ENCODE results near the gene NUP43. TPM values are rescaled to one million over a fixed set of nuclear protein-coding genes. Genes with fewer than 3 reads are reported as not detected.
A peak's percentile ranks its signal among the peaks of the same experiment; 100 is the strongest.

The NUP43 gene
- total and polyA plus RNA-seq, 2 of the 13 experiments (the other 11 are each of a cell fraction or from before 2014, with no cell fraction given) = 38.9 to 85.1 TPM

DNA sequence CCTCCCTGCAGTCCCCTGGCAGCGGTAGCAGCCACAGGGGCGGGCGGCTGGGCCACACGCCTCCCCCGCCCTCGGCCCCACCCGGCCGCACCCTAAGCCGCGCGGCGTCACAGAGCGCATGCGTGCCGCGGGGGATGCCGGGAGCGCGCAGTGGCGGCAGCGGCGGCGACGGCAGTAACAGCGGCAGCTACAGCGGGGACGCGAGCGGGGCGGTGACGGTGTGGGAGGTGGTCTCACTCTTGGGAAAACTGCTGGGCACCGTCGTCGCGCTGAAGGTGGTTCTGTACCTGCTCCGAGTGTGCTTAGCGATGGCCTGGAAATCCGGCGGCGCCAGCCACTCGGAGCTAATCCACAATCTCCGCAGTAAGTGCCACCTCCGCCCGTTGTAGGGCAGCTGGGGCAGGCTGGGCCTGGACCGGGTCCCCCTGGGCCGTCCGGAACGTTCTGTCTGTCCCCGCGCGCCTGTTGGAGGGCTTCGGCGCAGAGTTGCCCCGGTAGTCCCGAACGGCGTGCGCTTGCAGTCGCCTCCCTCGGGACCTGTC lies 3.3 kb upstream of the NUP43 start, which contains the start of gene PCMT1 (continued):
- TF ChIP-seq TBL1XR1 (IDR thresholded peaks at IDR 0.05; ENCODE audit: borderline replicate concordance, low read length, partially characterized antibody) (no peak), AGO2 (optimal IDR thresholded peaks at IDR 0.05; ENCODE audit: low read depth, low read length) (peak; percentile 98), AGO1 (IDR thresholded peaks at IDR 0.05; ENCODE audit: low read depth, low read length, poor library complexity, severe bottlenecking) (peak; percentile 60), GATAD2A (CRISPR knock-in tag; IDR thresholded peaks at IDR 0.05) (0 out of 2 replicates have a peak, but pooled peaks have one; percentile 21), ZFY (CRISPR knock-in tag; IDR thresholded peaks at IDR 0.05) (peak; percentile 81), EP300 (IDR thresholded peaks at IDR 0.05; ENCODE audit: low read depth in 2 of 2, low read length in 2 of 2) (no peak), EP300 (CRISPR knock-in tag; IDR thresholded peaks at IDR 0.05; ENCODE audit: borderline replicate concordance) (no peak), HOXA3 (CRISPR knock-in tag; IDR thresholded peaks at IDR 0.05) (peak; percentile 74), KLF6 (CRISPR knock-in tag; IDR thresholded peaks at IDR 0.05) (peak; percentile 73), TAF15 (IDR thresholded peaks at IDR 0.05; ENCODE audit: low read depth, low read length, poor library complexity, severe bottlenecking) (no peak), ASH2L (IDR thresholded peaks at IDR 0.05; ENCODE audit: insufficient read length, low read depth, low read length) (peak; percentile 88), NR2F2 (IDR thresholded peaks at IDR 0.05; ENCODE audit: borderline replicate concordance, low read depth) (no peak; the same call in 1 of the 2 replicates), PAF1 (CRISPR knock-in tag; IDR thresholded peaks at IDR 0.05) (no peak), ZBTB20 (CRISPR knock-in tag; IDR thresholded peaks at IDR 0.05; ENCODE audit: borderline replicate concordance, low read depth) (no peak), TARDBP (CRISPR knock-in tag; IDR thresholded peaks at IDR 0.05) (peak; percentile 64), KAT7 (CRISPR knock-in tag; IDR thresholded peaks at IDR 0.05; ENCODE audit: borderline replicate concordance) (peak; percentile 86), ZNF713 (CRISPR knock-in tag; IDR thresholded peaks at IDR 0.05) (no peak), MAFK (conservative IDR thresholded peaks at IDR 0.05 in 1 of 2, IDR thresholded peaks at IDR 0.05 in 1 of 2; ENCODE audit: low read length in 2 of 2) (no peak), IRX3 (CRISPR knock-in tag; IDR thresholded peaks at IDR 0.05; ENCODE audit: borderline replicate concordance, low read depth) (peak; percentile 90; the same call in 1 of the 2 replicates), NAIF1 (CRISPR knock-in tag; IDR thresholded peaks at IDR 0.05; ENCODE audit: borderline replicate concordance) (no peak; the same call in 1 of the 2 replicates), SMYD3 (CRISPR knock-in tag; IDR thresholded peaks at IDR 0.05) (0 out of 2 replicates have a peak, but pooled peaks have one; percentile 66)
- TF ChIP-seq, protein P1, sequence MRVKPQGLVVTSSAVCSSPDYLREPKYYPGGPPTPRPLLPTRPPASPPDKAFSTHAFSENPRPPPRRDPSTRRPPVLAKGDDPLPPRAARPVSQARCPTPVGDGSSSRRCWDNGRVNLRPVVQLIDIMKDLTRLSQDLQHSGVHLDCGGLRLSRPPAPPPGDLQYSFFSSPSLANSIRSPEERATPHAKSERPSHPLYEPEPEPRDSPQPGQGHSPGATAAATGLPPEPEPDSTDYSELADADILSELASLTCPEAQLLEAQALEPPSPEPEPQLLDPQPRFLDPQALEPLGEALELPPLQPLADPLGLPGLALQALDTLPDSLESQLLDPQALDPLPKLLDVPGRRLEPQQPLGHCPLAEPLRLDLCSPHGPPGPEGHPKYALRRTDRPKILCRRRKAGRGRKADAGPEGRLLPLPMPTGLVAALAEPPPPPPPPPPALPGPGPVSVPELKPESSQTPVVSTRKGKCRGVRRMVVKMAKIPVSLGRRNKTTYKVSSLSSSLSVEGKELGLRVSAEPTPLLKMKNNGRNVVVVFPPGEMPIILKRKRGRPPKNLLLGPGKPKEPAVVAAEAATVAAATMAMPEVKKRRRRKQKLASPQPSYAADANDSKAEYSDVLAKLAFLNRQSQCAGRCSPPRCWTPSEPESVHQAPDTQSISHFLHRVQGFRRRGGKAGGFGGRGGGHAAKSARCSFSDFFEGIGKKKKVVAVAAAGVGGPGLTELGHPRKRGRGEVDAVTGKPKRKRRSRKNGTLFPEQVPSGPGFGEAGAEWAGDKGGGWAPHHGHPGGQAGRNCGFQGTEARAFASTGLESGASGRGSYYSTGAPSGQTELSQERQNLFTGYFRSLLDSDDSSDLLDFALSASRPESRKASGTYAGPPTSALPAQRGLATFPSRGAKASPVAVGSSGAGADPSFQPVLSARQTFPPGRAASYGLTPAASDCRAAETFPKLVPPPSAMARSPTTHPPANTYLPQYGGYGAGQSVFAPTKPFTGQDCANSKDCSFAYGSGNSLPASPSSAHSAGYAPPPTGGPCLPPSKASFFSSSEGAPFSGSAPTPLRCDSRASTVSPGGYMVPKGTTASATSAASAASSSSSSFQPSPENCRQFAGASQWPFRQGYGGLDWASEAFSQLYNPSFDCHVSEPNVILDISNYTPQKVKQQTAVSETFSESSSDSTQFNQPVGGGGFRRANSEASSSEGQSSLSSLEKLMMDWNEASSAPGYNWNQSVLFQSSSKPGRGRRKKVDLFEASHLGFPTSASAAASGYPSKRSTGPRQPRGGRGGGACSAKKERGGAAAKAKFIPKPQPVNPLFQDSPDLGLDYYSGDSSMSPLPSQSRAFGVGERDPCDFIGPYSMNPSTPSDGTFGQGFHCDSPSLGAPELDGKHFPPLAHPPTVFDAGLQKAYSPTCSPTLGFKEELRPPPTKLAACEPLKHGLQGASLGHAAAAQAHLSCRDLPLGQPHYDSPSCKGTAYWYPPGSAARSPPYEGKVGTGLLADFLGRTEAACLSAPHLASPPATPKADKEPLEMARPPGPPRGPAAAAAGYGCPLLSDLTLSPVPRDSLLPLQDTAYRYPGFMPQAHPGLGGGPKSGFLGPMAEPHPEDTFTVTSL (CRISPR knock-in tag; IDR thresholded peaks at IDR 0.05; ENCODE audit: borderline replicate concordance) = no peak
- TF ChIP-seq, protein P2, sequence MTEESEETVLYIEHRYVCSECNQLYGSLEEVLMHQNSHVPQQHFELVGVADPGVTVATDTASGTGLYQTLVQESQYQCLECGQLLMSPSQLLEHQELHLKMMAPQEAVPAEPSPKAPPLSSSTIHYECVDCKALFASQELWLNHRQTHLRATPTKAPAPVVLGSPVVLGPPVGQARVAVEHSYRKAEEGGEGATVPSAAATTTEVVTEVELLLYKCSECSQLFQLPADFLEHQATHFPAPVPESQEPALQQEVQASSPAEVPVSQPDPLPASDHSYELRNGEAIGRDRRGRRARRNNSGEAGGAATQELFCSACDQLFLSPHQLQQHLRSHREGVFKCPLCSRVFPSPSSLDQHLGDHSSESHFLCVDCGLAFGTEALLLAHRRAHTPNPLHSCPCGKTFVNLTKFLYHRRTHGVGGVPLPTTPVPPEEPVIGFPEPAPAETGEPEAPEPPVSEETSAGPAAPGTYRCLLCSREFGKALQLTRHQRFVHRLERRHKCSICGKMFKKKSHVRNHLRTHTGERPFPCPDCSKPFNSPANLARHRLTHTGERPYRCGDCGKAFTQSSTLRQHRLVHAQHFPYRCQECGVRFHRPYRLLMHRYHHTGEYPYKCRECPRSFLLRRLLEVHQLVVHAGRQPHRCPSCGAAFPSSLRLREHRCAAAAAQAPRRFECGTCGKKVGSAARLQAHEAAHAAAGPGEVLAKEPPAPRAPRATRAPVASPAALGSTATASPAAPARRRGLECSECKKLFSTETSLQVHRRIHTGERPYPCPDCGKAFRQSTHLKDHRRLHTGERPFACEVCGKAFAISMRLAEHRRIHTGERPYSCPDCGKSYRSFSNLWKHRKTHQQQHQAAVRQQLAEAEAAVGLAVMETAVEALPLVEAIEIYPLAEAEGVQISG (CRISPR knock-in tag; IDR thresholded peaks at IDR 0.05) = peak; percentile 82

Data from HepG2 (cell line).